A673 (cell line): ENCODE data around the gene FTCD.
"Not testable (repeated sequence)": the region's sequence is repeated elsewhere in the genome, so short reads cannot be mapped to it uniquely, and the experiment has no call there.

ENCODE experiments used
- EZH2 ChIP-seq: fragments of 200-600 bp; sonication (generic); IDR thresholded peaks from 2 replicates; pipeline ENCODE4 v1.6.1; 2017; ENCODE audit warnings: borderline replicate concordance, low read depth, mild to moderate bottlenecking, mixed read lengths, antibody characterized with exemption, low read length; ENCODE audit not compliant: poor library complexity, severe bottlenecking
- TF ChIP-seq, protein P1 (sequence below): fragments of 300-800, 200-600 bp; sonication (generic); conservative IDR thresholded peaks from 2 replicates; pipeline ENCODE4 v1.5.1; 2017; ENCODE audit warnings: low read depth, mild to moderate bottlenecking, antibody characterized with exemption, low read length, moderate library complexity, mixed read lengths

GRCh38 chr21:46147429-46147828 is 8.0 kb downstream of the FTCD start:
- TF ChIP-seq, protein P1, sequence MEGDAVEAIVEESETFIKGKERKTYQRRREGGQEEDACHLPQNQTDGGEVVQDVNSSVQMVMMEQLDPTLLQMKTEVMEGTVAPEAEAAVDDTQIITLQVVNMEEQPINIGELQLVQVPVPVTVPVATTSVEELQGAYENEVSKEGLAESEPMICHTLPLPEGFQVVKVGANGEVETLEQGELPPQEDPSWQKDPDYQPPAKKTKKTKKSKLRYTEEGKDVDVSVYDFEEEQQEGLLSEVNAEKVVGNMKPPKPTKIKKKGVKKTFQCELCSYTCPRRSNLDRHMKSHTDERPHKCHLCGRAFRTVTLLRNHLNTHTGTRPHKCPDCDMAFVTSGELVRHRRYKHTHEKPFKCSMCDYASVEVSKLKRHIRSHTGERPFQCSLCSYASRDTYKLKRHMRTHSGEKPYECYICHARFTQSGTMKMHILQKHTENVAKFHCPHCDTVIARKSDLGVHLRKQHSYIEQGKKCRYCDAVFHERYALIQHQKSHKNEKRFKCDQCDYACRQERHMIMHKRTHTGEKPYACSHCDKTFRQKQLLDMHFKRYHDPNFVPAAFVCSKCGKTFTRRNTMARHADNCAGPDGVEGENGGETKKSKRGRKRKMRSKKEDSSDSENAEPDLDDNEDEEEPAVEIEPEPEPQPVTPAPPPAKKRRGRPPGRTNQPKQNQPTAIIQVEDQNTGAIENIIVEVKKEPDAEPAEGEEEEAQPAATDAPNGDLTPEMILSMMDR: peak; percentile 71
- not testable (repeated sequence) for TF ChIP-seq EZH2
